GM18867 (cell line): ENCODE results near the gene TEX55.
"Not testable (repeated sequence)": the region's sequence is repeated elsewhere in the genome, so short reads cannot be mapped to it uniquely, and the experiment has no call there.

Source experiments
- ATAC-seq: cut with Tn5 transposase; IDR thresholded peaks from one replicate; pipeline ENCODE4 v1.9.1; 2021; ENCODE audit warnings: mild to moderate bottlenecking, moderate library complexity; ENCODE audit not compliant: unreplicated experiment

Gene TEX55

DNA sequence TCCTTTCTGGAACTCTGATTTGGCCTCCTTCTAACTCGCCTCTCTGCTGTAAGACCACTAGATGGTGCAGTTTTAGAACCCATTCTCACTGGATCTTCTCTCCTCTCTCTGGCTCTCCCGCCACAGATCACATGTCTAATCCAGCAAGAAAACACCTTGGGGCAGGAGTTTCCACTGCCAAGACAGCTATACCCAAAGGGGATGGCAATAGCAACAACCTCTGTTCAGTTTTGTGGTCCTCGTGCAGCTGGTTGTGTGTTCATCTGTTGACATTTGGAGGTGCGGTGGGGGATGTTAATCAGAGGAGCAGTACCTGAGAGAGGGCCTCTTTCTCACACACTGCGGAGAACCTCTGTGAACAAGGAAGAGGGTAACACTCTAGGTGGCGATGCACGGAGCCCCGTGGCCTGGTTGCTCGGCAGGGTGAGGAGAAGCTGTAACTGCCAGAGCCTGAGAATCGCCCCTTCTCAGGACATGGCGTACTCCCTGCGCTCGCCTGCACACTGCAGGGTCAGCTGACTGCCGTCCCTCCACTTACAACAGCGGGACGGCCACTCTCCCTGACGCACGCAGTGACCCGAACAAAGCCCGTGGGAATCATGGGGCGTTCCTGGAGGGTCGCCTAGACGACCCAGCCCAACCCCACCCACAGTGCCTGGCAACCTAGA lies at the start of gene TEX55:
TEX55 (plus strand) TSS at position 666 of the 668 bp plus-strand sequence. CDS start 25 bp downstream, outside the sequence.
- ATAC-seq = peak; percentile 74

DNA sequence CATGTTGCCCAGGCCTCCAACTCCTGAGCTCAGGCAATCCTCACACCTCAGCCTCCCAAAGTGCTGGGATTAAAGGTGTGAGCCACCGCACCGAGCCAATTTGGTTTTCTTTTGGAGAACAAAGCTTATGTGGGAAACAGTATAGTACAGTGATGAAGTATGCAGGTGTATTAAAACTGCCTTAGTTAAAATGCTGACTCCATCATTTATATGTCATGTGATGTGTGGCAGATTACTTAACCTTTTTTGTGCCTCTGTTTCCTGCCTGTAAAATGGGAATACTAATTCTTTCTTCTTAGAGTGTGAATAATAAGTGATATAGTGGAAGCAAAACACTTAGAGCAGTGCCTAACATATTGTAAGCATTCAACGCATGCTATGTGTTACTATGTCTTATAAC lies 48.0 kb upstream of the TEX55 start:
- no peak for ATAC-seq

DNA sequence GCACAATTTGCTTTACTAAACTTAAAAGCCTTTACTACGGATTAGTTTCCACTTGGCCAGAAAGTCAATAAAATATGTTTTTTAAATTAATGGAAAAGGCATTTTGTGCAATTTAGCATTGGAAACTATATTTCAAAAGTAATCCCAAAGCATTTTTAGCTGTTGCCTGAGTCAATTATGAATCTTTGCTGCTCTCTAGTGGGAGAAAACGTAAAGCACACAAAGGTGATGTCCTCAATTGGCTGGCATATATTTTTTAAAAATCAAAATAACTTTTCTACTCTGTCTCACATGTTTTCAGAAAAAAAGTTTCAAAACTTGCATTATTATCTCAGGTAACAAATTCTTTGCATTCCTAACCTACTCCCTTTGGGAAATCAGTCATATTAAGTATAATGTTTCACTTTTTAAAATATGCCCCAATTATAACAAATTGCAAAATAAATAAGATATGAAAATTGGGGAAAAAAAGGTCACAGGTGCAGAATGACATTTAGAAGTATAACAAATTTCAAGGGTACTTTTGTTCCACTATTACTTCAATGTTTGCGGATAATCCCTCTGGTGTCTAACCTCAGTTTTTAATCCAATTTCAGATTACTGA lies 47.2 kb upstream of the TEX55 start:
- no peak for ATAC-seq

DNA sequence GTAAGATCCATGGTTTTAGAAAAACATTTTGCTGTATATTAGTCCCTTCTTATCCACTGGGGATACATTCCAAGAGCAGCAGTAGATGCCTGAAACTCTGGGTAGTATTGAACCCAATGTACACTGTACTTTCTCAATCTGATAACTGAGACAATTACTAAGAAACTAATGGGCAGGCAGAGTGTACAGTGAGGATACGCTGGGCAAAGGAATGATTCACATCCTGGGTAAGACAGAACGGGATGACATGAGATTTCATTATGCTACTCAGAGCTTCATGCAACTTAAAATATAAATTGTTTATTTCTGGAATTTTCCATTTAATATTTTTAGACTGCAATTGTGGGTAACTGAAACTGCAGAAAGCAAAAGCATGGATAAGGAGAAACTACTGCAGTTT lies 46.2 kb upstream of the TEX55 start:
- no peak for ATAC-seq

DNA sequence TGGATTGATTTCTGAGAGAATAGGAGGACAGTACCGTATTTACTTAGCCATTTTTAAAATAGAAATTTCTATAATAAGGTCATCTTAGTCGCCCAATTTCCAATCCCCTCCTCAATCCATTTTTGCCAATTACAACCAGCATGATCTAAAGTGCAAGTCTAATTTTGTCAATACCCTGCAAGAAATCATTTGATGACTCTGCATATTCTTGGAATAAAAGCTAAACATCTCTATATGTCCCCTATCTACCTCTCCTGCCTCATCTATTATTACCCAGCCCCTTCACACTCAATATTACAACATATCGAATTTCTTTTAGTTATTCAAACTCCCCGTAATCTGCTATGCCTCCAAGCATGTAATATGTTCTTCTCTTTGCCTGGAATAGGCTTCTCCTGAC lies 41.9 kb upstream of the TEX55 start:
- no peak for ATAC-seq

DNA sequence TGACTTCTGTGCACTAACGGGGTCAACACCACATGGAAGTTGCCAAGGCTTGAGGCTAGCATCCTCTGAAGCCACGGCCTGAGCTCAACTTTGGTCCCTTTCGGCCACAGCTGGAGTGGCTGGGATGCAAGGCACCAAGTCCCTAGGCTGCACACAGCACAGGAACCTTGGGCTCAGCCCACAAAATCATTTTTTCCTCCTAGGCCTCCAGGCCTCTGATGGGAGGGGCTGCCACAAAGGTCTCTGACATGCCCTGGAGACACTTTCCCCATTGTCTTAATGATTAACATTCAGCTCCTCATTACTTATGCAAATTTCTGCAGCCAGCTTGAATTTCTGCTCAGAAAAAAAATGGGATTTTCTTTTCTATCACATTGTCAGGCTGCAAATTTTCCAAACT lies 27.6 kb upstream of the TEX55 start:
- not testable (repeated sequence) for ATAC-seq

DNA sequence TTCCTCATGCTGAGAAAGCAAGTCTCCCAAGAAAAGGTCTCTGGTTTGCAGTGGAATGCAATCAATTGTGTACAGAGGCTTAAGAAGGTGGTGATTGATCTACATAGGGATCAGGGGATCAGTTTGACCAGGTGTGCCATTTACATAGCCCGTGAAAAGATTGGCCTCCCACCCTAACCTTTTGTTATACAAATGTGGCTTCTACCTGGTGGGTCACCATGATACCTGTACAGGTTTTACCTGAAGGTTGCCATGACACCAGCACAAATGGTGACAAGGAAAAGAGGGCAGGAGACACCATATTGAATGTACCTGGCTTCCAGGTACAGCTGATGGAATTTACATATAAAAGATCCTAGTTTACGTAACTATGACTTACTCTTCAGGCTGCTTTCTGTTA lies 25.5 kb upstream of the TEX55 start:
- no peak for ATAC-seq

DNA sequence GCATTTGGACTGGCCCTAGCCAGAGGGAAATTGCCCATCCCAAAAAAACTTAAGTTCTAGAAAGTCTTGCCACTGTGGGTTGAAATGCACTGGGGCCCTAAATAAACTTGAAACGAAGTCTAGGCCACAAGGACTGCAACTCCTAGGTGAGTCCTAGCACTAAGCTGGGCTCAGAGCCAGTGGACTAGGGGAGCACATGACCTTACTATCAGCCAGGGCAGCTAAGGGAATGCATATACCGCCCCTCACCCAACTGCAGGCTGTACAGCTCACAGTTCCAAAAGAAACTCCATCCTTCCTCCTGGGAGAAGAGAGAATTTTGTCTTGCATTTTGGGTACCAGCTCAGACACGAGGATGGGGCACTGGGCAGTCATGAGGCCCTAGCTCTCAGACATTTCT lies 23.6 kb upstream of the TEX55 start:
- ATAC-seq = no peak

DNA sequence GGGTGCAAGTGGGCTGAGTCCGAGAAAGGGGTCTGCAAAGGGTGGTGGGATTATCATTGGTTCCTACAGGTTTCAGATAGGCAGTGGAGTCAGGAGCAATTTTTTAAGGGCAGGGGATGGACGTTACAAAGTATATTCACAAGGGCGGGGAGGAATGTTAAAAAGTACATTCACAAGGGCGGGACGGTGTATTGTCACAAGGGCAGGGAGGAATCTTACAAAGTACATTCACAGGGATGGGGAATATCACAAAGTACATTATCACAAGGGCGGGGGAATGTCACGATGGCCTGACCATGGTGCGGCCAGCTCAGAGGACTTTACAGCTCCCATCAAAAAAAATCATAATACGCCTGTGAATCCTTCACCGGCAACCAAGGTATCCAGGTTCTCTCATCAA lies 20.6 kb upstream of the TEX55 start:
- no peak for ATAC-seq

DNA sequence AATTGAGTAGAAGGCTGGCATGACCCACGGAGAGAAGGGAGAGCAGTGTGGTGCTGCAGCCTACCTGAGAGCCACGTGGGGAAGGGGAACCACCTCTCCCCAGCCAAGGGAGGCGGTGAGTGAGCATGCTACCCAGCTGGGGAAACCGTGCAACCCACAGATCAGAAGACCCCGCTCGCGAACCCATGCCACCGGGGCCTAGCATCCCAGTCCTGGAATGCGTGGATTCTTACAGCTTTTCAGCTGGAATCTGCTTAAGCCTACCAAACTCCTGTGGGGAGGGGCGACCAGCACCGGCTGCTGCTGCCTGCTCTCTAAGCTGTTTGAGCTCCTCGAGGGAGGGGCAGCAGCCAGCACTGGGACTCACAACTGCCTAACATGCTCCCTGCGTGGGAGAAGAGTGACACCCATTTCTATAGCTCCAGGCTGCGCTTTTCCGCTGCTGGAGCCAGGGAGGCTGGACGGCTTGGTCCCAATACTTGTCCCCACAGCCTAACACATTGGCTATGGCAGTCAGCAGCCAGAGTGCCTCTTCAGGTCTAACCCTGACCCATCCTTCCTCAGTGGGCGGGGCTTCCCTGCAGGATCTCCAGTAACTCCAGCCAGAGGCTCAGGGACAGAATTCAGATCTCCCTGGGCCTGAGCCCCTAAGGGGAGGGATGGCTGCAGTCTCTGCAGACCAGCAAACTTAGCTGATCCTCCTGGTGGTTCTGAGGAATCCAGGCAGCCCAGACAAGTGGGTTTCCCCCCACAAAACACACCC lies 20.0 kb upstream of the TEX55 start:
- no peak for ATAC-seq

DNA sequence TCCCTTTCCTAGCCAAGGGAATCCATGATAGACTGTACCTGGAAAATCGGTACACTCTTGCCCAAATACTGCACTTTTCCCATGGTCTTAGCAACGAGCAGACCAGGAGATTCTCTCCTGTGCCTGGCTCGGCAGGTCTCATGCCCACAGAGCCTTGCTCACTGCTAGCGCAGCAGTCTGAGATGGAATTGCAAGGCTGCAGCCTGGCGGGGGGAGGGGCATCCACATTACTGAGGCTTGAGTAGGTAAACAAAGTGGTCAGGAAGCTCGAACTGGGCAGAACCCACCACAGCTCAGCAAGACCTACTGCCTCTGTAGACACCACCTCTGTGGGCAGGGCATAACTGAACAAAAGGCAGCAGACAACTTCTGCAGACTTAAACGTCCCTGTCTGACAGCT lies 15.7 kb upstream of the TEX55 start:
- ATAC-seq = not testable (repeated sequence)

DNA sequence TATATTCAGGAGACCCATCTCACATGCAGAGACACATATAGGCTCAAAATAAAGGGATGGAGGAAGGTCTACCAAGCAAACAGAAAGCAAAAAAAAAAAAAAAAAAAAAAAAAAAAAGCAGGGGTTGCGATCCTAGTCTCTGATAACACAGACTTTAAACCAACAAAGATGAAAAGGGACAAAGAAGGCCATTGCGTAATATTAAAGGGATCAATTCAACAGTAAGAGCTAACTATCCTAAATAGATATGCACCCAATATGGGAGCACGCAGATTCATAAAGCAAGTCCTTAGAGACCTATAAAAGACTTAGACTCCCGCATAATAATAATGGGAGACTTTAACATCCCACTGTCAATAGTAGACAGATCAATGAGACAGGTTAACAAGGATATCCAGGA lies 13.7 kb upstream of the TEX55 start:
- not testable (repeated sequence) for ATAC-seq

DNA sequence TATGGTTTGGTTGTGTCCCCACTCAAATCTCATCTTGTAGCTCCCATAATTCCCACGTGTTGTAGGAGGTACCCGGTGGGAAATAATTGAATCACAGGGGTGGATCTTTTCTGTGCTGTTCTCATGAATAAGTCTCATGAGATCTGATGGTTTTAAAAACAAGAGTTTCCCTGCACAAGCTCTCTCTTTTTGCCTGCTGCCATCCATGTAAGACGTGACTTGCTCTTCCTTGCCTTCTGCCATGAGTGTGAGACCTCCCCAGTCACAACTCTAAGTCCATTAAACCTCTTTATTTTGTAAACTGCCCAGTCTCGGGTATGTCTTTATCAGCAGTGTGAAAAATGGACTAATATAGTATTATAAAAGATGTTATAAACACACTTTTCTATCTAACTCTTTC lies 6.6 kb upstream of the TEX55 start:
- ATAC-seq = not testable (repeated sequence)

DNA sequence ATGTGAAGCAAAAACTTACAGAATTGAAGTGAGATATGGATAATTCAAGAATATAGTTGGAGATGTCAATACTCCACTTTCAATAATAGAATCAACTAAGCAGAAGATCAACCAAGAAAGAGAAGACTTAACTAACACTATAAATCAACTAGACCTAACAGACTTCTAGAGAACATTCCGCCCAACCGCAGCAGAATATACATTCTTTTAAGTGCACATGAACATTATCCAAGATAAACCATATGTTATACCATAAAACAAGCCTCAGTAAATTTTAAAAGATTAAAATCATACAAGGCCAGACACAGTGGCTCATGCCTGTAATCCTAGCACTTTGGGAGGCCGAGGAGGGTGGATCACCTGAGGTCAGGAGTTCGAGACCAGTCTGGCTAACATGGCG lies 5.5 kb upstream of the TEX55 start:
- no peak for ATAC-seq

DNA sequence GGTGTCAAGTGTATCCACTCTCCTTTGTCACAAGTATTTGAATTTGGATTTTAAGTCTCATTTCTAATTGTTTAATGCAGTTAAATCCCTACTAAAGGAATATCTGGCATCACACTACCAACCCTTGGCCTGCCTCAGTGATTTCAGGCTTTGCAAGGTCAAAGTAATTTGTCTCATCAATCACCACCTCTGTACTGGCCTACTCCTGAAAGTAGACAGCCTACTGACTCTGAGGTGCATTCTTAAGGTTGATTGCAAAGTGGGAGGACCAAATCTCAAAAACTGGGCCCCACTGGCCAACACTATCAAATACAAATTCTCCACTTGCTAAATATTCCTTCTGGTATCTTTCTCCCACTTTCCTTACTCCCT lies 851 bp upstream of the TEX55 start:
- peak; percentile 9 for ATAC-seq

DNA sequence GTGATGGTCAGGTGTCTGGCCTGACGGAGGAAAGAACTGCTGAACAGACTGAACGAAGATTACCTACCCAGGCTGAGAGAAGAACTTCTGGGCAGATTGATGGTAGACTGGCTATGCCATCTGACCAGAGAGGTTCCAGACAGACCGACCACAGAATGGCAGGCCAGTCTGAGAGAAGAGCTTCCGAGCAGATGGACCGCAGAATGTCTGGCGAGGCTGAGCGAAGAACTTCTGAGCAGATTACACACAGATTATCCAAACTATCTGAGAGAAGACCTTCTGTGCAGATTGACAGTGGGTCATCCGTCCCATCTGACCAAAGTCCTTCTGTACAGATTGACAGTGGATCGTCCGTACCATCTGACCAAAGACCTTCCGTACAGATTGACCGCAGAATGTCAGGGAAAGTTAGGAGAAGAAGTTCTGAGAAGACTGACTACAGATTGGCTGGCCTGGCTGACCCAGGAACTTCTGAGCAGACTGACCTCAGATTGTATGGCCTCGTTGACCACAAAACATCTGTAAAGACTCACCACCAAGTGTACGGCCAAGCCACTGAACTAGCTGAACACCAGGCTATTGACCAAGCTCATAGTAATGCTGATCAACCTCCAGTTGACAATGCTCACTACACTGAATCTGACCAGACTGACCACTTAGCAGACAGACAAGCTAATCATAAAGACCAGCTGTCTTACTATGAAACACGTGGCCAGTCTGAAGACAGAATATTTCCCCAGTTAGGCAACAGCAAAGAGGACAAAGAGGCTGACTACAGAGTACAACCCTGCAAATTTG lies 812 bp downstream of the TEX55 start:
- no peak for ATAC-seq

DNA sequence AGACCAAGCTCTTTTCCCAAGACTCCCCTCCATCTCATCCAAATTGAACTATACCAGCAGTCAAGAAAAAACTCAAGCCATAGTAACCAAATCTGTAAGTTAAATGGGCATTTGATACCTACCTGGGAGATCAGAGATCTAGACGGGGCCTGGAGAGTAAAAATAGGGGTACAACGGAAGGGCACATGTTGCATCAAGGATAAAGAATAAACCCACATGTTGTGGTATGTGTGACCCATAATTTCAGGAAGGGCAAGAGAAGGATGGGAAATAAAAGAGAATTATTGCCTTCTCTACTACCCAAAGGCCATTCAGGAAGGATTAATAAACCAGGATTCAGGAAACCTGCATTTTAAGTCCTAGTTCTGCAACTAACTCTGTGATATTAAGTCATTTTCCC lies 1.5 kb downstream of the TEX55 start:
- no peak for ATAC-seq

DNA sequence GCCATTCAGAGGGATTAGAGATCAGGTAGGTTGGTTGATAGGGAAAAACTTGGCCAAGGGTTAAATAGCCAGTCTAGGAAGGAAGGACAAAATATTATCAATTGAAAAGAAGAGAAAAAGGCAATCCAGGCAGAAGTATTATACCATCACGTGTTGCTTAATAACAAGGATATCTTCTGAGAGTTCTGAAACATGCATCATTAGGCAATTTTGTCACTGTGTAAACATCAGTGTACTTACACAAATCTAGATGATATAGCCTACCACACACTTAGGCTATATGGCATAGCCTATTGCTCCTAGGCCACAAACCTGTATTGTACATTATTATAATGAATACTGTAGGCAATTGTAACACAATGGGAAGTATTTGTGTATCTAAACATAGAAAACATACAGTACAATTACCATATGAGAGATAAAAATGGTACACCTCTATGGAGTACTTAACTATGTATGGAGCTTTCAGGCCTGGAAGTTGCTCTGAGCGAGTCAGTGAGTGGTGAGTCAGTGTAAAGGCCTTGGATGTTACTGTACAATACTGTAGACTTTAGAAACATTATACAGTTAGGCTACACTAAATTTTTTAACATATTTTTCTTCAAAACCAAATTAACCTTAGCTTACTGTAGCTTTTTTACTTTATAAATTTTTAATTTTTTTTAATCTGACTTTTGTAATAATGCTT lies 2.7 kb downstream of the TEX55 start:
- ATAC-seq = no peak

DNA sequence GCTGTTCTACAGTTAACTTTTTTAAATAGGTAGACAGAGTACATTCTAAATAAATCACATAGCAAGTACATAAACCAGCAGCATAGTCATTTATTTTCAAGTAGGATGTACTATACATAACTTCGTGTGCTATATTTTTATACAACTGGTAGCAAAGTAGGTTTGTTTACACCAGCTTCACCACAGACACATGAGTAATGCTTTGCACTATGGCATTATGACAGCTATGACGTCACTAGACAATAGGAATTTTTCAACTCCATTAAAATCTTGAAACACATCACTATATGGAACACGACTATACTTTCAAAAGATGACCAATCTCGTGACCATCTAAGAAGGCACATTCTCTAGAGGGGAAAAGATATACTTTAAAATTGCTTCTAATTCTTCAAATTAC lies 3.5 kb downstream of the TEX55 start:
- ATAC-seq = no peak

DNA sequence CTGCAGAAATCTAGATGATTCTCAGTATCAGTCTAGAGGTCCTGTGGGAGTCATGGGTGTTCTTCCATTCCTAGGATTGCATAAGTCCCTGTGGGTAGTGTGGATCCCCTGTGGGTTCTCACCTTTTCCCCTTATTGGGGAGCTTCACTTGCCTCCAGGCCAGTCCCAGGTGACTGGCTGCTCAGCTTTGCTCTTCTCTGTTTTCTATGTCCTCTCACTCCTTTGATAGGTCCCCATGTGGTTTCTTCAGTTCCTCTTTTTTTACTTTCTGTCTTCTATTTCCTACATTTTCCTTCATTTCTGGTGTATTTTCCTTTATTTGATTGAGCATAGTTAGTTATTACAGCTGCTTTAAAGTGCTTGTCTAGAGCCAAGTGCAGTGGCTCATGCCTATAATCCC lies 10.9 kb downstream of the TEX55 start:
- no peak for ATAC-seq

DNA sequence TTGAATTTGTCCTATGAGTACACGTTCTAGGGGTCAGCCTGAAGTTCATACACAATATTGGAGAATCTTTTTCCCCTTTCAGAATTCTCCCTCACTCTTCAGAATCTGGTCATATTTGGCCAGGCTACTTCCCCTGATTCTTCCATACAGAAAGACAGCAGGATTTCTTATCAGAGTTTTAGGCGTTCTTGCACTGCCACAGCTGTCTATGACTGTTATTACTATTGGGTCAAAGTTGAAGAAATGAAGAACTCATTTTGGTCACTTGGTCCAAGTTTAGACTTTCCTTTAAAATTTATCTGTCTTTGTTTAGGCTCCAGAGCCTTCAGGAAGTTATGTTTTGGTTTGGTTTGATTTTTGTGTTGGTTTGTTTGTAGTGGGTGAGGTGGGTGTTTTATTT lies 12.0 kb downstream of the TEX55 start:
- no peak for ATAC-seq
